ENCODE data around the gene ARHGAP15. TPM values are rescaled to one million over a fixed set of nuclear protein-coding genes. Genes with fewer than 3 reads are reported as not detected.

The ARHGAP15 gene
- total and polyA plus RNA-seq, 8 donors: 0.69 to 5.2 (median 1.5) TPM

GRCh38 chr2:143279672-143280071 lies 150.5 kb downstream of the ARHGAP15 start:
- FAIRE-seq (no peak), ATAC-seq (no peak), DNase-seq (no peak)
- TF ChIP-seq CTCF (IDR thresholded peaks at IDR 0.05): no peak
- no peaks in the 10 kb centered on the region for H3K27me3 ChIP-seq
- H3K4me1 ChIP-seq: no peaks in the 10 kb centered on the region
- H3K4me3 ChIP-seq: no peak overlapping the region
- no peak overlapping the region for H3K27ac ChIP-seq
- no peaks in the 10 kb centered on the region for H3K36me3 ChIP-seq
- intact Hi-C loops (cut with DNase I): no loop called here
- H3K9me3 ChIP-seq: no peaks in the 10 kb centered on the region

- no peaks in the 10 kb centered on the region for H3K4me1 ChIP-seq
- no peaks in the 10 kb centered on the region for H3K36me3 ChIP-seq
- no peak for FAIRE-seq
- no peak for DNase-seq
- H3K4me3 ChIP-seq: no peak overlapping the region
- WGBS, 2 donors: 82 to 91% methylated on average over 3 of the region's 3 CpGs
- intact Hi-C loops (cut with DNase I): no loop called here
- H3K9me3 ChIP-seq: no peaks in the 10 kb centered on the region
- H3K27me3 ChIP-seq: no peaks in the 10 kb centered on the region
- no peak for ATAC-seq
- H3K27ac ChIP-seq: no peak overlapping the region
- no peak for TF ChIP-seq CTCF (IDR thresholded peaks at IDR 0.05)
These were observed 151.0 kb downstream of the ARHGAP15 start for GRCh38 chr2:143280097-143280757.

DNA sequence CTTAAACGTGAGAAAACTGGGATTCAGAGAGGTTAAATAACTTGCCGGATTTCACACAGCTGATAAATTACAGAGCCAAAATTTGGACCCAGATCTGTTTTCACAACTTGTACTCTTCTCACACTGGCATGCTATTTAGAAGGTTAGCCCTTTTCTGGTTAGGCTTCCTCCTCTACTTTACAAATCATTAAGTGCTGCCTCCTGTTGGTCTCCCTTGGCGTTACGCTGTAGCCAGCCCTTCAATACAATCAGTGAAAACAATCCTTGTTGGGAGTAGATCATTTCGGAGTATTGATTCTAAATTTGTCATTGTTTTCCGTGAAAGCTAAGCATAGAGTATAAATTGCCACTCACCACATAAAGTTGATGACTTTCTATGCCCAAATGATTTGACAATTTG lies 153.5 kb downstream of the ARHGAP15 start:
- no peak for ATAC-seq
- H3K9me3 ChIP-seq: no peaks in the 10 kb centered on the region
- 44 to 47% methylated on average over 6 of the region's 6 CpGs for WGBS, 2 donors
- no peaks in the 10 kb centered on the region for H3K4me1 ChIP-seq
- no peaks in the 10 kb centered on the region for H3K27me3 ChIP-seq
- no peak overlapping the region for H3K27ac ChIP-seq
- no peaks in the 10 kb centered on the region for H3K36me3 ChIP-seq
- no peak for FAIRE-seq
- intact Hi-C loops (cut with DNase I): no loop called here
- no peak for DNase-seq
- H3K4me3 ChIP-seq: no peak overlapping the region
- TF ChIP-seq CTCF (IDR thresholded peaks at IDR 0.05): no peak

DNA sequence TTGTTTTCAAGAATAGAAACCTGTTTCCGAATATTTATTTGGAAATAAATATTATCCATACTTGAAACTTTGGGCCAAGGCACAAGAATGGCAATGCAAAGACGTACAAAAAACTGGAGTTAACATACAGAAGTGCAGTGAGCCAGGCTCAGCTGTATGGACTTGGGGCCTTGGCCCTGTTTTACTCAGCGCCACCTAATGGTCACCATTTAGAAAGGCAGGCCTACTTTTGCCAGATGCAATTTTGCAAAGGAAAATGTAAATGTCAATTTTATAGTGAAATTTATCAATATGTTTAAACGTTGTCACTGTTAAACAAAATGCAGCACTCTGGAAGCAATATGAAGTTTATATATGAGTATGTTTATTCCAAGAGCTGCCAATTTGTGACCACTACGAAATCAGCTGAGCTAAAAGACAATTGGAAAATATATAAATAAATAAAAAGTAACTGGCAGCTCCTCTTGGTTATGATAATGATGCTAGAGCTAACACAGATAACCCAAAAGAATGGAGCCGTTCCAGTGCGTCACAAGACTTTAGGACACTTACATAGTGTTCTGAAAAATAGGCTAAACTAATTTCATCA lies 155.0 kb downstream of the ARHGAP15 start:
- H3K36me3 ChIP-seq: no peaks in the 10 kb centered on the region
- H3K27me3 ChIP-seq: no peaks in the 10 kb centered on the region
- H3K4me1 ChIP-seq: no peaks in the 10 kb centered on the region
- WGBS, 2 donors: 50 to 59% methylated on average over 7 of the region's 7 CpGs
- FAIRE-seq: no peak
- no peak overlapping the region for H3K4me3 ChIP-seq
- H3K9me3 ChIP-seq: no peaks in the 10 kb centered on the region
- TF ChIP-seq CTCF (IDR thresholded peaks at IDR 0.05): peak in 3 of 4 donors; percentile 38 to 50 (median 39)
- intact Hi-C loops (cut with DNase I): no loop called here
- DNase-seq: peak in 1 of 6 donors; percentile 13
- no peak overlapping the region for H3K27ac ChIP-seq
- peak in 1 of 4 donors; percentile 55 for ATAC-seq

DNA sequence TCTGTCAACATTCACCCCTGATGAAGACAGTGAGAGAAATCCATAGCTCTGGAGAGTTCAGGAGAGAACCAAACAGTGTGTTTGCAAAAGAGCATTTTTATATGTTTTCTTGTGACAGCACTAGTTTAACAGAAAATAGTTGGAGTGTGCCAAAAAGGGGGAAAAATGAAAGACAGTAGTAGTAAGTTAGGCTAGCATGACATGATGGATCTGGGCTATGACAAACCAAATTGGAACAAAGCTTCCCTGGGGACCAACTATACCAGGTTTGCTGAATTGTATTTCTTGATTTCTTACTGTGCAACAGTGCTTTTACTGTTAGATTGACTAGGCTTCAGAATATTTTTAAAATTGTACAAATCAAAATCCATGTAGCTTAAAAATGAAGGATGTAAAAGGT lies 159.8 kb downstream of the ARHGAP15 start:
- H3K4me3 ChIP-seq: no peak overlapping the region
- no peak for FAIRE-seq
- H3K27me3 ChIP-seq: no peaks in the 10 kb centered on the region
- no peak for TF ChIP-seq CTCF (IDR thresholded peaks at IDR 0.05)
- DNase-seq: no peak
- H3K36me3 ChIP-seq: no peaks in the 10 kb centered on the region
- intact Hi-C loops (cut with DNase I): no loop called here
- ATAC-seq: no peak
- no peaks in the 10 kb centered on the region for H3K9me3 ChIP-seq
- no peak overlapping the region for H3K27ac ChIP-seq
- no peaks in the 10 kb centered on the region for H3K4me1 ChIP-seq
